CD14-positive monocyte (primary cell): ENCODE measurements around the gene FNDC3B. TPM values are rescaled to one million over a fixed set of nuclear protein-coding genes. Genes with fewer than 3 reads are reported as not detected.
A peak's percentile ranks its signal among the peaks of the same experiment; 100 is the strongest.

Source experiments
- DNase-seq, 3 donors: peaks; one replicate each; pipeline ENCODE4 v3.0.0-alpha.2; 2011 to 2022
- H2AFZ ChIP-seq: 2 replicates; pipeline ENCODE4 v1.6.0; 2012; ENCODE audit warnings: mild to moderate bottlenecking, low read depth, low read length, inconsistent platforms; ENCODE audit not compliant: insufficient read depth, poor library complexity, severe bottlenecking
- H3K27ac ChIP-seq, 2 donors: 1 replicate in 1 of 2; 2 replicates in 1 of 2; pipeline ENCODE4 v1.5.1; 2012 to 2013; ENCODE audit warnings: low read length in 2 of 2, control low read depth in 1 of 2, inconsistent platforms in 1 of 2, low read depth in 1 of 2, mild to moderate bottlenecking in 1 of 2
- H3K27me3 ChIP-seq, 2 donors: one replicate each; pipeline versions ENCODE4 v1.6.0 to v1.6.1; 2011 to 2013; ENCODE audit warnings: low read length in 2 of 2; ENCODE audit not compliant: control insufficient read depth in 2 of 2, insufficient read depth in 2 of 2
- H3K36me3 ChIP-seq, 2 donors: replicated peaks in 1 of 2; 1 replicate in 1 of 2; 2 replicates in 1 of 2; pipeline versions ENCODE4 v1.5.1 to v1.6.1; 2012 to 2013; ENCODE audit warnings: low read length in 2 of 2, control low read depth in 1 of 2, inconsistent platforms in 1 of 2, mild to moderate bottlenecking in 1 of 2; ENCODE audit not compliant: insufficient read depth in 2 of 2, control insufficient read depth in 1 of 2
- H3K4me1 ChIP-seq, 2 donors: 1 replicate in 1 of 2; 2 replicates in 1 of 2; pipeline versions ENCODE4 v1.5.1 to v1.6.1; 2012 to 2013; ENCODE audit warnings: low read length in 2 of 2, control low read depth in 1 of 2, inconsistent platforms in 1 of 2, mild to moderate bottlenecking in 1 of 2, moderate library complexity in 1 of 2; ENCODE audit not compliant: insufficient read depth in 2 of 2, control insufficient read depth in 1 of 2
- H3K4me2 ChIP-seq: replicated peaks from 2 replicates; pipeline ENCODE3; 2012; ENCODE audit warnings: low read length, moderate library complexity, mild to moderate bottlenecking; ENCODE audit not compliant: poor library complexity, severe bottlenecking; ENCODE audit errors: extremely low read depth
- H3K4me3 ChIP-seq, 3 experiments: fragments of 200-600 bp in 1 of 3; sonication (generic) in 1 of 3; replicated peaks in 1 of 3; 1 replicate in 2 of 3; 2 replicates in 1 of 3; pipeline ENCODE4 v1.5.1; 2011 to 2013; ENCODE audit warnings: low read length in 3 of 3, mild to moderate bottlenecking in 3 of 3, control low read depth in 2 of 3, low read depth in 2 of 3, inconsistent platforms in 1 of 3, moderate library complexity in 1 of 3
- H3K79me2 ChIP-seq: 2 replicates; pipeline ENCODE4 v1.6.0; 2012; ENCODE audit warnings: mild to moderate bottlenecking, control low read depth, inconsistent platforms, low read length, moderate library complexity; ENCODE audit not compliant: insufficient read depth
- H3K9ac ChIP-seq: 2 replicates; pipeline ENCODE4 v1.6.0; 2017; ENCODE audit warnings: low read length, mild to moderate bottlenecking; ENCODE audit not compliant: insufficient read depth, poor library complexity, severe bottlenecking
- H3K9me3 ChIP-seq, 2 donors: replicated peaks in 1 of 2; 1 replicate in 1 of 2; 2 replicates in 1 of 2; pipeline versions ENCODE4 v1.5.1 to v1.6.1; 2012 to 2013; ENCODE audit warnings: low read length in 2 of 2, control low read depth in 1 of 2; ENCODE audit not compliant: control insufficient read depth in 1 of 2, insufficient read depth in 1 of 2
- H4K20me1 ChIP-seq: 2 replicates; pipeline ENCODE4 v1.6.0; 2012; ENCODE audit warnings: mild to moderate bottlenecking, low read length, control low read depth, moderate library complexity; ENCODE audit not compliant: insufficient read depth
- H3K27ac Mint-ChIP-seq, 7 donors: one replicate each; pipeline ENCODE4 v1.8.0; 2020; ENCODE audit warnings: mild to moderate bottlenecking in 7 of 7, mixed read lengths in 7 of 7, moderate library complexity in 6 of 7, inconsistent platforms in 2 of 7
- H3K27me3 Mint-ChIP-seq, 3 donors: one replicate each; pipeline ENCODE4 v1.8.0; 2021 to 2022; ENCODE audit warnings: low read depth in 3 of 3, mild to moderate bottlenecking in 3 of 3, mixed read lengths in 3 of 3, moderate library complexity in 3 of 3, inconsistent platforms in 1 of 3
- H3K36me3 Mint-ChIP-seq, 2 donors: one replicate each; pipeline ENCODE4 v1.8.0; 2020; ENCODE audit warnings: mixed read lengths in 2 of 2, inconsistent platforms in 1 of 2, mild to moderate bottlenecking in 1 of 2
- H3K4me1 Mint-ChIP-seq: one replicate; pipeline ENCODE4 v1.8.0; 2020; ENCODE audit warnings: mild to moderate bottlenecking, mixed read lengths
- H3K4me3 Mint-ChIP-seq, 2 donors: one replicate each; pipeline ENCODE4 v1.8.0; 2020; ENCODE audit warnings: mild to moderate bottlenecking in 2 of 2, mixed read lengths in 2 of 2, moderate library complexity in 1 of 2
- H3K9me3 Mint-ChIP-seq, 7 donors: one replicate each; pipeline ENCODE4 v1.8.0; 2020 to 2022; ENCODE audit warnings: mixed read lengths in 7 of 7, mild to moderate bottlenecking in 6 of 7, moderate library complexity in 6 of 7, inconsistent platforms in 2 of 7
- CTCF ChIP-seq: fragments of 200-600 bp; IDR thresholded peaks from one replicate; pipeline ENCODE4 v1.8.0; 2022; ENCODE audit warnings: antibody characterized with exemption, mild to moderate bottlenecking
- WGBS: methylation state at CpG from one replicate; pipeline ENCODE4 v1.1.5; 2013; ENCODE audit warnings: missing lambda C conversion rate; ENCODE audit not compliant: insufficient coverage; 5-methylcytosine and 5-hydroxymethylcytosine counted together
- intact Hi-C, 2 donors: fragments of 100-400 bp; cut with micrococcal nuclease; formaldehyde crosslinking; loops; one replicate each; pipeline versions ENCODE4 v1.15.0 to v1.15.1; 2023
- polyA plus RNA-seq, 3 donors: library from polyadenylated mRNA; depleted of rRNA in 1 of 3; unstranded in 2 of 3; stranded (reverse) in 1 of 3; fragments of 300-500 nt in 2 of 3; fragments of >200 nt in 1 of 3; fragmentation: Illumina TruSeq in 2 of 3; gene quantifications; 1 replicate in 2 of 3; 2 replicates in 1 of 3; pipeline ENCODE4 v1.2.3, GENCODE V29; 2012 to 2021

FNDC3B gene
- polyA plus RNA-seq, 3 donors: 19.6 to 36.1 (median 25.7) TPM

GRCh38 chr3:172396400-172396799, 357.0 kb downstream of the FNDC3B start:
- no peak overlapping the region for H3K4me3 ChIP-seq
- intact Hi-C loops: no loop called here
- no peaks in the 10 kb centered on the region for H3K27me3 ChIP-seq
- Mint-ChIP-seq H3K4me3 (no peak overlapping the region), H3K27ac (no peak overlapping the region), H3K9me3 (peaks cover 0 to 3% (median 0%) of the 10 kb centered on the region in 7 donors), H3K27me3 (peaks cover 0 to 5% (median 0%) of the 10 kb centered on the region in 3 donors), H3K36me3 (peaks cover 57 to 84% of the 10 kb centered on the region in 2 donors), H3K4me1 (no peaks in the 10 kb centered on the region)
- H3K27ac ChIP-seq: no peak overlapping the region
- no peaks in the 10 kb centered on the region for H3K4me1 ChIP-seq
- DNase-seq: no peak
- no peak overlapping the region for H2AFZ ChIP-seq
- TF ChIP-seq CTCF: no peak
- H4K20me1 ChIP-seq: peaks cover 2% of the 10 kb centered on the region
- no peak overlapping the region for H3K4me2 ChIP-seq
- no peaks in the 10 kb centered on the region for H3K79me2 ChIP-seq
- 89% methylated on average over 5 of the region's 7 CpGs for WGBS
- H3K36me3 ChIP-seq: peaks cover 49 to 89% of the 10 kb centered on the region in 2 donors
- no peak overlapping the region for H3K9ac ChIP-seq
- H3K9me3 ChIP-seq: no peaks in the 10 kb centered on the region

GRCh38 chr3:172397716-172398405, 358.5 kb downstream of the FNDC3B start:
- H3K4me1 Mint-ChIP-seq: no peaks in the 10 kb centered on the region
- H3K4me1 ChIP-seq: no peaks in the 10 kb centered on the region
- DNase-seq: no peak
- H3K27me3 ChIP-seq: no peaks in the 10 kb centered on the region
- no peak for TF ChIP-seq CTCF
- H3K9ac ChIP-seq: no peak overlapping the region
- H3K27ac Mint-ChIP-seq: peak overlapping the region in 1 of 7 donors; percentile 25
- H3K4me3 ChIP-seq: no peak overlapping the region
- no CpG with 5 or more reads among the region's 1 CpG for WGBS
- intact Hi-C loops: no loop called here
- peaks cover 0 to 5% (median 0%) of the 10 kb centered on the region in 3 donors for H3K27me3 Mint-ChIP-seq
- peaks cover 62 to 86% of the 10 kb centered on the region in 2 donors for H3K36me3 Mint-ChIP-seq
- no peaks in the 10 kb centered on the region for H3K9me3 ChIP-seq
- H3K36me3 ChIP-seq: peaks cover 52 to 85% of the 10 kb centered on the region in 2 donors
- H4K20me1 ChIP-seq: no peaks in the 10 kb centered on the region
- H3K9me3 Mint-ChIP-seq: peaks cover 0 to 3% (median 0%) of the 10 kb centered on the region in 7 donors
- H3K4me2 ChIP-seq: no peak overlapping the region
- H3K79me2 ChIP-seq: no peaks in the 10 kb centered on the region
- H3K4me3 Mint-ChIP-seq: no peak overlapping the region
- no peak overlapping the region for H3K27ac ChIP-seq
- no peak overlapping the region for H2AFZ ChIP-seq
